CD14-positive monocyte (primary cell): ENCODE results near the gene SMG7. TPM values are rescaled to one million over a fixed set of nuclear protein-coding genes. Genes with fewer than 3 reads are reported as not detected.

Experiments used
- DNase-seq, 3 donors: peaks; one replicate each; pipeline ENCODE4 v3.0.0-alpha.2; 2011 to 2022
- H2AFZ ChIP-seq: 2 replicates; pipeline ENCODE4 v1.6.0; 2012; ENCODE audit warnings: mild to moderate bottlenecking, low read depth, low read length, inconsistent platforms; ENCODE audit not compliant: insufficient read depth, poor library complexity, severe bottlenecking
- H3K27ac ChIP-seq, 2 donors: 1 replicate in 1 of 2; 2 replicates in 1 of 2; pipeline ENCODE4 v1.5.1; 2012 to 2013; ENCODE audit warnings: low read length in 2 of 2, control low read depth in 1 of 2, inconsistent platforms in 1 of 2, low read depth in 1 of 2, mild to moderate bottlenecking in 1 of 2
- H3K27me3 ChIP-seq, 2 donors: one replicate each; pipeline versions ENCODE4 v1.6.0 to v1.6.1; 2011 to 2013; ENCODE audit warnings: low read length in 2 of 2; ENCODE audit not compliant: control insufficient read depth in 2 of 2, insufficient read depth in 2 of 2
- H3K36me3 ChIP-seq, 2 donors: replicated peaks in 1 of 2; 1 replicate in 1 of 2; 2 replicates in 1 of 2; pipeline versions ENCODE4 v1.5.1 to v1.6.1; 2012 to 2013; ENCODE audit warnings: low read length in 2 of 2, control low read depth in 1 of 2, inconsistent platforms in 1 of 2, mild to moderate bottlenecking in 1 of 2; ENCODE audit not compliant: insufficient read depth in 2 of 2, control insufficient read depth in 1 of 2
- H3K4me1 ChIP-seq, 2 donors: 1 replicate in 1 of 2; 2 replicates in 1 of 2; pipeline versions ENCODE4 v1.5.1 to v1.6.1; 2012 to 2013; ENCODE audit warnings: low read length in 2 of 2, control low read depth in 1 of 2, inconsistent platforms in 1 of 2, mild to moderate bottlenecking in 1 of 2, moderate library complexity in 1 of 2; ENCODE audit not compliant: insufficient read depth in 2 of 2, control insufficient read depth in 1 of 2
- H3K4me2 ChIP-seq: replicated peaks from 2 replicates; pipeline ENCODE3; 2012; ENCODE audit warnings: low read length, moderate library complexity, mild to moderate bottlenecking; ENCODE audit not compliant: poor library complexity, severe bottlenecking; ENCODE audit errors: extremely low read depth
- H3K4me3 ChIP-seq, 3 experiments: fragments of 200-600 bp in 1 of 3; sonication (generic) in 1 of 3; replicated peaks in 1 of 3; 1 replicate in 2 of 3; 2 replicates in 1 of 3; pipeline ENCODE4 v1.5.1; 2011 to 2013; ENCODE audit warnings: low read length in 3 of 3, mild to moderate bottlenecking in 3 of 3, control low read depth in 2 of 3, low read depth in 2 of 3, inconsistent platforms in 1 of 3, moderate library complexity in 1 of 3
- H3K79me2 ChIP-seq: 2 replicates; pipeline ENCODE4 v1.6.0; 2012; ENCODE audit warnings: mild to moderate bottlenecking, control low read depth, inconsistent platforms, low read length, moderate library complexity; ENCODE audit not compliant: insufficient read depth
- H3K9ac ChIP-seq: 2 replicates; pipeline ENCODE4 v1.6.0; 2017; ENCODE audit warnings: low read length, mild to moderate bottlenecking; ENCODE audit not compliant: insufficient read depth, poor library complexity, severe bottlenecking
- H3K9me3 ChIP-seq, 2 donors: replicated peaks in 1 of 2; 1 replicate in 1 of 2; 2 replicates in 1 of 2; pipeline versions ENCODE4 v1.5.1 to v1.6.1; 2012 to 2013; ENCODE audit warnings: low read length in 2 of 2, control low read depth in 1 of 2; ENCODE audit not compliant: control insufficient read depth in 1 of 2, insufficient read depth in 1 of 2
- H4K20me1 ChIP-seq: 2 replicates; pipeline ENCODE4 v1.6.0; 2012; ENCODE audit warnings: mild to moderate bottlenecking, low read length, control low read depth, moderate library complexity; ENCODE audit not compliant: insufficient read depth
- H3K27ac Mint-ChIP-seq, 7 donors: one replicate each; pipeline ENCODE4 v1.8.0; 2020; ENCODE audit warnings: mild to moderate bottlenecking in 7 of 7, mixed read lengths in 7 of 7, moderate library complexity in 6 of 7, inconsistent platforms in 2 of 7
- H3K27me3 Mint-ChIP-seq, 3 donors: one replicate each; pipeline ENCODE4 v1.8.0; 2021 to 2022; ENCODE audit warnings: low read depth in 3 of 3, mild to moderate bottlenecking in 3 of 3, mixed read lengths in 3 of 3, moderate library complexity in 3 of 3, inconsistent platforms in 1 of 3
- H3K36me3 Mint-ChIP-seq, 2 donors: one replicate each; pipeline ENCODE4 v1.8.0; 2020; ENCODE audit warnings: mixed read lengths in 2 of 2, inconsistent platforms in 1 of 2, mild to moderate bottlenecking in 1 of 2
- H3K4me1 Mint-ChIP-seq: one replicate; pipeline ENCODE4 v1.8.0; 2020; ENCODE audit warnings: mild to moderate bottlenecking, mixed read lengths
- H3K4me3 Mint-ChIP-seq, 2 donors: one replicate each; pipeline ENCODE4 v1.8.0; 2020; ENCODE audit warnings: mild to moderate bottlenecking in 2 of 2, mixed read lengths in 2 of 2, moderate library complexity in 1 of 2
- H3K9me3 Mint-ChIP-seq, 7 donors: one replicate each; pipeline ENCODE4 v1.8.0; 2020 to 2022; ENCODE audit warnings: mixed read lengths in 7 of 7, mild to moderate bottlenecking in 6 of 7, moderate library complexity in 6 of 7, inconsistent platforms in 2 of 7
- WGBS: methylation state at CpG from one replicate; pipeline ENCODE4 v1.1.5; 2013; ENCODE audit warnings: missing lambda C conversion rate; ENCODE audit not compliant: insufficient coverage; 5-methylcytosine and 5-hydroxymethylcytosine counted together
- intact Hi-C, 2 donors: fragments of 100-400 bp; cut with micrococcal nuclease; formaldehyde crosslinking; loops; one replicate each; pipeline versions ENCODE4 v1.15.0 to v1.15.1; 2023
- polyA plus RNA-seq, 3 donors: library from polyadenylated mRNA; depleted of rRNA in 1 of 3; unstranded in 2 of 3; stranded (reverse) in 1 of 3; fragments of 300-500 nt in 2 of 3; fragments of >200 nt in 1 of 3; fragmentation: Illumina TruSeq in 2 of 3; gene quantifications; 1 replicate in 2 of 3; 2 replicates in 1 of 3; pipeline ENCODE4 v1.2.3, GENCODE V29; 2012 to 2021
- TF ChIP-seq, protein P1 (sequence below): fragments of 200-600 bp; IDR thresholded peaks from one replicate; pipeline ENCODE4 v1.8.0; 2022; ENCODE audit warnings: antibody characterized with exemption, mild to moderate bottlenecking

Gene SMG7
- polyA plus RNA-seq, 3 donors: 11.5 to 31.3 (median 19.4) TPM

DNA sequence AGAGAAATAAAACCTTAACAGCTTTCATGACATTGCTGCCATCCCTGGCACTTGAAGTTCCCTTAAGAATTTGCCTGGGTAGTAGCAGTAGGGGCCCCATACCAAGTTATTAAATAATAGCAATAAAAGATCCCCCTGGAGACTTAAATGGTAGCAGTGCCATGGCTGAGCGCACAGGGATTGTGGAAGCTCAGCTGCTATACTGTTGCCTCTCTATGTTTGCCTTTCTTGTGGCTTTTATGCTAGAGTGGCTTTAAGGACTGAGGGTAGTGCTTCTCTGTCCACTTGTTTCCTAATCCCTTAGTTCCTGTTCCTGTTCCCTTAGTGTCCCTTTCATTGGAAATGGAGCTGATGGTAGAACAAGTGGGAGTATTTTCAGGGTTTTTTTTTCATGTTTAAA lies 75.8 kb downstream of the SMG7 start:
- intact Hi-C loops: loop anchor here in 1 of 2 donors (10.0 kb wide), 1 partner anchor 263 kb away; no protein-coding TSS in a partner anchor
- H3K4me2 ChIP-seq: no peak overlapping the region
- TF ChIP-seq, protein P1, sequence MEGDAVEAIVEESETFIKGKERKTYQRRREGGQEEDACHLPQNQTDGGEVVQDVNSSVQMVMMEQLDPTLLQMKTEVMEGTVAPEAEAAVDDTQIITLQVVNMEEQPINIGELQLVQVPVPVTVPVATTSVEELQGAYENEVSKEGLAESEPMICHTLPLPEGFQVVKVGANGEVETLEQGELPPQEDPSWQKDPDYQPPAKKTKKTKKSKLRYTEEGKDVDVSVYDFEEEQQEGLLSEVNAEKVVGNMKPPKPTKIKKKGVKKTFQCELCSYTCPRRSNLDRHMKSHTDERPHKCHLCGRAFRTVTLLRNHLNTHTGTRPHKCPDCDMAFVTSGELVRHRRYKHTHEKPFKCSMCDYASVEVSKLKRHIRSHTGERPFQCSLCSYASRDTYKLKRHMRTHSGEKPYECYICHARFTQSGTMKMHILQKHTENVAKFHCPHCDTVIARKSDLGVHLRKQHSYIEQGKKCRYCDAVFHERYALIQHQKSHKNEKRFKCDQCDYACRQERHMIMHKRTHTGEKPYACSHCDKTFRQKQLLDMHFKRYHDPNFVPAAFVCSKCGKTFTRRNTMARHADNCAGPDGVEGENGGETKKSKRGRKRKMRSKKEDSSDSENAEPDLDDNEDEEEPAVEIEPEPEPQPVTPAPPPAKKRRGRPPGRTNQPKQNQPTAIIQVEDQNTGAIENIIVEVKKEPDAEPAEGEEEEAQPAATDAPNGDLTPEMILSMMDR: no peak
- no peaks in the 10 kb centered on the region for H3K9me3 Mint-ChIP-seq
- H3K79me2 ChIP-seq: peaks cover 4% of the 10 kb centered on the region
- no CpG with 5 or more reads among the region's 1 CpG for WGBS
- no peak overlapping the region for H3K9ac ChIP-seq
- H3K36me3 Mint-ChIP-seq: peaks cover 71 to 85% of the 10 kb centered on the region in 2 donors
- no peak overlapping the region for H3K4me3 Mint-ChIP-seq
- H4K20me1 ChIP-seq: peaks cover 54% of the 10 kb centered on the region
- peak overlapping the region in 1 of 7 donors; percentile 42 for H3K27ac Mint-ChIP-seq
- peaks cover 6% of the 10 kb centered on the region for H3K4me1 Mint-ChIP-seq
- H3K27ac ChIP-seq: peak overlapping the region in 1 of 2 donors; percentile 53
- peaks cover 79 to 100% of the 10 kb centered on the region in 2 donors for H3K36me3 ChIP-seq
- no peak overlapping the region for H3K4me3 ChIP-seq
- H3K9me3 ChIP-seq: no peaks in the 10 kb centered on the region
- no peaks in the 10 kb centered on the region for H3K27me3 ChIP-seq
- no peaks in the 10 kb centered on the region for H3K27me3 Mint-ChIP-seq
- no peaks in the 10 kb centered on the region for H3K4me1 ChIP-seq
- H2AFZ ChIP-seq: no peak overlapping the region
- DNase-seq: no peak

DNA sequence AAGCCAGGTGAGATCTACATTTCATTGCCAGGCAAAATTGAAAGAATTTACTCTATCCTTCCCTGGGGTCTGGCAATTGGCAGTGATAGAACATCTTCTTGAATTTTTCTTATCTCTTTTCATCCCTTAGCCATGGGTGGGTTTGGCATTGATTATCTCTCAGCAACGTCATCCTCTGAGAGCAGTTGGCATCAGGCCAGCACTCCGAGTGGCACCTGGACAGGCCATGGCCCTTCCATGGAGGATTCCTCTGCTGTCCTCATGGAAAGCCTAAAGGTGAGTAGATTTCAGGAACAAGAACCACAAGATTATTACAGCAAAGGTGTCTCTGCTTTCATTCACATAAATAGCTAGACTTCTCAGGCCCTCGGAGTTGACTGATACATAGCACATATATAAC lies 78.6 kb downstream of the SMG7 start:
- no peak overlapping the region for H3K4me3 ChIP-seq
- H3K4me1 ChIP-seq: no peaks in the 10 kb centered on the region
- DNase-seq: no peak
- peaks cover 80 to 100% of the 10 kb centered on the region in 2 donors for H3K36me3 ChIP-seq
- no peak overlapping the region for H3K9ac ChIP-seq
- no peak overlapping the region for H3K4me3 Mint-ChIP-seq
- no peak overlapping the region for H3K4me2 ChIP-seq
- H3K36me3 Mint-ChIP-seq: peaks cover 78 to 89% of the 10 kb centered on the region in 2 donors
- H4K20me1 ChIP-seq: peaks cover 78% of the 10 kb centered on the region
- no peaks in the 10 kb centered on the region for H3K9me3 Mint-ChIP-seq
- no peaks in the 10 kb centered on the region for H3K27me3 Mint-ChIP-seq
- H3K4me1 Mint-ChIP-seq: peaks cover 6% of the 10 kb centered on the region
- TF ChIP-seq, protein P1: no peak
- WGBS: 100% methylated on average over 1 of the region's 3 CpGs
- peak overlapping the region in 3 of 7 donors; percentile 22 to 39 (median 27) for H3K27ac Mint-ChIP-seq
- H3K79me2 ChIP-seq: no peaks in the 10 kb centered on the region
- no peaks in the 10 kb centered on the region for H3K9me3 ChIP-seq
- H3K27ac ChIP-seq: peak overlapping the region in 1 of 2 donors; percentile 66
- H2AFZ ChIP-seq: no peak overlapping the region
- intact Hi-C loops: loop anchor here in 1 of 2 donors (10.0 kb wide), 1 partner anchor 696 kb away; no protein-coding TSS in a partner anchor
- H3K27me3 ChIP-seq: no peaks in the 10 kb centered on the region
